Glutamatergic neuron (in vitro differentiated cells): ENCODE measurements around the gene ANXA6. TPM values are rescaled to one million over a fixed set of nuclear protein-coding genes. Genes with fewer than 3 reads are reported as not detected.

ENCODE experiments used
- DNase-seq: peaks from one replicate; pipeline ENCODE4 v3.0.0; 2022
- H3K27ac Mint-ChIP-seq: one replicate; pipeline ENCODE4 v1.8.0; 2020; ENCODE audit warnings: mild to moderate bottlenecking, mixed read lengths, inconsistent platforms; ENCODE audit not compliant: unreplicated experiment
- H3K27me3 Mint-ChIP-seq: one replicate; pipeline ENCODE4 v1.8.0; 2020; ENCODE audit warnings: mild to moderate bottlenecking, moderate library complexity, mixed read lengths, inconsistent platforms; ENCODE audit not compliant: unreplicated experiment
- H3K36me3 Mint-ChIP-seq: one replicate; pipeline ENCODE4 v1.8.0; 2020; ENCODE audit warnings: mild to moderate bottlenecking, mixed read lengths, inconsistent platforms; ENCODE audit not compliant: unreplicated experiment
- H3K4me1 Mint-ChIP-seq: one replicate; pipeline ENCODE4 v1.8.0; 2020; ENCODE audit warnings: mild to moderate bottlenecking, low read depth, mixed read lengths, inconsistent platforms; ENCODE audit not compliant: unreplicated experiment
- H3K4me3 Mint-ChIP-seq: one replicate; pipeline ENCODE4 v1.8.0; 2020; ENCODE audit warnings: mild to moderate bottlenecking, mixed read lengths, inconsistent platforms; ENCODE audit not compliant: unreplicated experiment
- H3K9me3 Mint-ChIP-seq: one replicate; pipeline ENCODE4 v1.8.0; 2020; ENCODE audit warnings: mild to moderate bottlenecking, moderate library complexity, mixed read lengths, inconsistent platforms; ENCODE audit not compliant: unreplicated experiment
- CTCF ChIP-seq: fragments of 200-600 bp; sonication (generic); IDR thresholded peaks from one replicate; pipeline ENCODE4 v1.5.0; 2021; ENCODE audit not compliant: partially characterized antibody, unreplicated experiment
- total RNA-seq: library from RNA; stranded (reverse); fragmentation: NEBNext Ultra II Directional; extraction: Animal tissue kit (Norgen Biotek cat#: 25700); gene quantifications from one replicate; pipeline ENCODE4 v1.2.1, GENCODE V29; 2021; ENCODE audit not compliant: unreplicated experiment

Gene ANXA6
- total RNA-seq, 1 donor from 2014 or later, result 143 TPM

GRCh38 chr5:151110122-151110681, 47.4 kb downstream of the ANXA6 start:
- peaks cover 3% of the 10 kb centered on the region for H3K36me3 Mint-ChIP-seq
- DNase-seq, result no peak
- peaks cover 1% of the 10 kb centered on the region for H3K4me1 Mint-ChIP-seq
- H3K27ac Mint-ChIP-seq, result no peak overlapping the region
- TF ChIP-seq CTCF, result no peak
- peaks cover 6% of the 10 kb centered on the region for H3K9me3 Mint-ChIP-seq
- no peak overlapping the region for H3K4me3 Mint-ChIP-seq
- H3K27me3 Mint-ChIP-seq, result peaks cover 7% of the 10 kb centered on the region

GRCh38 chr5:151108566-151108965, 49.0 kb downstream of the ANXA6 start:
- Mint-ChIP-seq H3K27me3 (peaks cover 7% of the 10 kb centered on the region), H3K4me1 (no peaks in the 10 kb centered on the region), H3K27ac (no peak overlapping the region), H3K4me3 (no peak overlapping the region), H3K9me3 (peaks cover 6% of the 10 kb centered on the region), H3K36me3 (peaks cover 10% of the 10 kb centered on the region)
- TF ChIP-seq CTCF, result no peak
- DNase-seq, result no peak

GRCh38 chr5:151107738-151108520, 49.6 kb downstream of the ANXA6 start:
- Mint-ChIP-seq H3K4me1 (no peaks in the 10 kb centered on the region), H3K27ac (no peak overlapping the region)
- no peak for DNase-seq

GRCh38 chr5:151107084-151107483, 50.5 kb downstream of the ANXA6 start:
- peaks cover 10% of the 10 kb centered on the region for H3K36me3 Mint-ChIP-seq

More at GRCh38 chr5:151107738-151108520, 49.6 kb downstream of the ANXA6 start:
- Mint-ChIP-seq H3K36me3 (peaks cover 10% of the 10 kb centered on the region), H3K9me3 (peaks cover 6% of the 10 kb centered on the region), H3K4me3 (no peak overlapping the region), H3K27me3 (peaks cover 7% of the 10 kb centered on the region)
- TF ChIP-seq CTCF, result no peak

More at GRCh38 chr5:151107084-151107483, 50.5 kb downstream of the ANXA6 start:
- Mint-ChIP-seq H3K9me3 (peaks cover 6% of the 10 kb centered on the region), H3K4me1 (no peaks in the 10 kb centered on the region), H3K4me3 (no peak overlapping the region), H3K27ac (no peak overlapping the region), H3K27me3 (peaks cover 7% of the 10 kb centered on the region)
- DNase-seq, result no peak
- no peak for TF ChIP-seq CTCF
